K562 (cell line): Measurements from ENCODE around the gene TAF12. TPM values are rescaled to one million over a fixed set of nuclear protein-coding genes. Genes with fewer than 3 reads are reported as not detected.

Experiments
- ARID2 ChIP-seq: fragments of 450-650 bp; IDR thresholded peaks from 2 replicates; pipeline ENCODE4 v1.6.1; 2017; ENCODE audit warnings: antibody characterized with exemption, mild to moderate bottlenecking
- HMG20B ChIP-seq: fragments of 250-450 bp; sonication (Bioruptor Pico); IDR thresholded peaks from 2 replicates; pipeline ENCODE4 v1.5.0; 2021; ENCODE audit warnings: mild to moderate bottlenecking
- NR2C2 ChIP-seq, 2 experiments: fragments of 200-800 bp in 1 of 2; sonication (Bioruptor generic) in 1 of 2; sonication (generic) in 1 of 2; formaldehyde crosslinking in 1 of 2; IDR thresholded peaks; 2 replicates each; pipeline versions ENCODE4 v1.6.1 to v1.8.0; 2016 to 2022; ENCODE audit warnings: mild to moderate bottlenecking in 1 of 2, missing compliant biosample characterization in 1 of 2, missing genetic modification characterization in 1 of 2, missing genetic modification reagents in 1 of 2
- PHF21A ChIP-seq: fragments of 450-650 bp; IDR thresholded peaks from 2 replicates; pipeline ENCODE4 v1.6.1; 2017; ENCODE audit warnings: low read depth, borderline replicate concordance
- PRMT5 ChIP-seq: sonication (generic); formaldehyde crosslinking; IDR thresholded peaks from 2 replicates; pipeline ENCODE4 v1.5.0; 2020; ENCODE audit warnings: missing genetic modification reagents
- SPI1 ChIP-seq: IDR thresholded peaks from 2 replicates; pipeline ENCODE4 v1.6.1; 2011; ENCODE audit warnings: low read depth, low read length, control low read depth, borderline replicate concordance
- TEAD1 ChIP-seq, 2 experiments: fragments of 450-650 bp in 1 of 2; sonication (generic) in 1 of 2; formaldehyde crosslinking; IDR thresholded peaks; 2 replicates each; pipeline versions ENCODE4 v1.4.0 to v1.8.0; 2020 to 2022; ENCODE audit warnings: mild to moderate bottlenecking in 2 of 2, missing genetic modification reagents in 1 of 2
- polyA plus RNA-seq, 8 experiments: library from polyadenylated mRNA; depleted of rRNA in 4 of 8; stranded (reverse) in 5 of 8; unstranded in 3 of 8; fragments of >200 nt; fragmentation: Nextera tagmentation in 2 of 8; fragmentation: Illumina TruSeq in 1 of 8; extraction: Ambion mirVana in 2 of 8; extraction: Trizol in 1 of 8; gene quantifications; 2 replicates each; pipeline versions ENCODE4 v1.2.1 to v1.2.3, GENCODE V29; 2011 to 2014; ENCODE audit warnings: inconsistent platforms in 1 of 8, missing spikeins in 1 of 8
- total RNA-seq, 7 experiments: library from RNA; depleted of rRNA in 6 of 7; stranded (reverse); fragments of >200 nt in 6 of 7; fragmentation: Illumina TruSeq in 2 of 7; extraction: Trizol in 2 of 7; gene quantifications; 2 replicates each; pipeline versions ENCODE4 v1.2.1 to v1.2.3, GENCODE V29; 2011 to 2021; ENCODE audit warnings: low replicate concordance in 1 of 7
- TF ChIP-seq, protein P1 (sequence below): fragments of 450-650 bp; formaldehyde crosslinking; IDR thresholded peaks from 2 replicates; pipeline ENCODE4 v1.4.0; 2022; ENCODE audit warnings: mild to moderate bottlenecking, moderate library complexity
- TF ChIP-seq, protein P2 (sequence below): IDR thresholded peaks from 3 replicates; pipeline ENCODE4 v1.6.1; 2011; ENCODE audit warnings: borderline replicate concordance, mild to moderate bottlenecking; ENCODE audit not compliant: insufficient read length, insufficient read depth

TAF12 gene
- total and polyA plus RNA-seq, 9 of the 15 experiments (the other 6 are each of a cell fraction or from before 2014, with no cell fraction given): 31.6 to 89.0 (median 50.5) TPM

DNA sequence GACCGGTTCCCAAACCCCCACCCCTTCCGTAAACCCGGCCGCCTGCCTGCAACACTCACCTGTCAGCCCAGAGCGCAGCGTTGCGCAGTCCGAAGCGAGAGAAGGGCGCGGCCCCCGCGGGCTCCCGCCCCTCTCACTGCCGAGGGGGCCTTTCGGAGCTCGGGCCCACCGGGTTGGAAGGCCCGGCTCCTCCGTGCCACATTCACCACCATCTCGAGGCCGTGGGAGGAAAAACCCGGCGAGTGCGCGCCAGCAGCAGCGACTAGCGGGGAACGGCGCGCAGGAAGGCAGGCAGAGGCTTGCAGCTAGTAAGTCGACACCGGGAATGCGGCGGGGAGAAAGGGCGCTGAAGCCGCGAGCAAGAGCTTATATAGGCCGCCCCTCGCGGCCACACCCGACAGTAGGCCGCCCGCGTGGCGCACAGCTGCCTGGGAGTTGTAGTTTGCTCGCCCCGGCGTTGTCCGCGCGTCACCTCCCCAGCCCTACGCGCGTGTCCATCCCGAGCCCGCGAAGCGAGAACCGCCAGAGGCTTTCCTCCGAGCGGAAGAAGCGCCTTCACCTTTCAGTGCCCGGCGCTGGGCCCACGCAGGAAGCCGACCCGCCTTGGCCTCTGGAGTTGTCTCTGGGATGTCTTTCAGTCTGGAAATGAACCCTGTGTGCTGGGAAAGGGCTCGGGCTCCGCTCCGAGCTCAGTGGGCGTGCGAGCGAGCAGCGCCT lies 61.2 kb downstream of the TAF12 start (continued):
- no peak for TF ChIP-seq SPI1
- peak; percentile 88 to 97 for TF ChIP-seq TEAD1 (CRISPR knock-in tag; IDR thresholded peaks at IDR 0.05)
- TF ChIP-seq PHF21A: peak; percentile 80; the same call in 1 of the 2 replicates
- TF ChIP-seq ARID2: no peak; the same call in 1 of the 2 replicates
- no peak for TF ChIP-seq HMG20B (CRISPR knock-in tag)
- TF ChIP-seq, protein P1, sequence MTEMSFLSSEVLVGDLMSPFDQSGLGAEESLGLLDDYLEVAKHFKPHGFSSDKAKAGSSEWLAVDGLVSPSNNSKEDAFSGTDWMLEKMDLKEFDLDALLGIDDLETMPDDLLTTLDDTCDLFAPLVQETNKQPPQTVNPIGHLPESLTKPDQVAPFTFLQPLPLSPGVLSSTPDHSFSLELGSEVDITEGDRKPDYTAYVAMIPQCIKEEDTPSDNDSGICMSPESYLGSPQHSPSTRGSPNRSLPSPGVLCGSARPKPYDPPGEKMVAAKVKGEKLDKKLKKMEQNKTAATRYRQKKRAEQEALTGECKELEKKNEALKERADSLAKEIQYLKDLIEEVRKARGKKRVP (CRISPR knock-in tag): peak; percentile 18; the same call in 1 of the 2 replicates
- TF ChIP-seq, protein P2, sequence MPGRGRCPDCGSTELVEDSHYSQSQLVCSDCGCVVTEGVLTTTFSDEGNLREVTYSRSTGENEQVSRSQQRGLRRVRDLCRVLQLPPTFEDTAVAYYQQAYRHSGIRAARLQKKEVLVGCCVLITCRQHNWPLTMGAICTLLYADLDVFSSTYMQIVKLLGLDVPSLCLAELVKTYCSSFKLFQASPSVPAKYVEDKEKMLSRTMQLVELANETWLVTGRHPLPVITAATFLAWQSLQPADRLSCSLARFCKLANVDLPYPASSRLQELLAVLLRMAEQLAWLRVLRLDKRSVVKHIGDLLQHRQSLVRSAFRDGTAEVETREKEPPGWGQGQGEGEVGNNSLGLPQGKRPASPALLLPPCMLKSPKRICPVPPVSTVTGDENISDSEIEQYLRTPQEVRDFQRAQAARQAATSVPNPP: no peak
- TF ChIP-seq NR2C2 (CRISPR knock-in tag; IDR thresholded peaks at IDR 0.05): peak; percentile 86
- peak; percentile 91 for TF ChIP-seq NR2C2 (tag; IDR thresholded peaks at IDR 0.05)
- TF ChIP-seq PRMT5 (CRISPR knock-in tag): no peak; the same call in 1 of the 2 replicates
